ENCODE data around the gene SQOR.

Gene SQOR

DNA sequence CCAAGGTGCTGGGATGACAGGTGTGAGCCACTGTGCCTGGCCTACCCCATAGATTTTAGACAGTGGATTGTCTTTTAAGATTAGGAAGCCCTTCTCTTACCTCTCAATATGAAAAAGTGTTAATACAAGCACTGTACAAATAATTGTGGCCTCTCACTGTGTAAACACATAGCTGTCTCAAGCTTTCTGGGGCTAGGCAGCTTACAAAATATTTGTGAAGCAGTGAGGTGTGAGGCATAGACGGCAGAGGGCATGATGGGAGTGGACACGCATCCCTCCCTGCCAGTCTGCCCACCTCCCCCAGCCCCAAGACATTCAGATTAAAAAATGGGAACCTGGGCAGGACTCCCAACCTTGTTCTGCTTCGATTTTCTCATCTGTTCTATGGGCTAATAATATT, 34.6 kb downstream of the SQOR start:
- Histone ChIP-seq H3K9me3 (no peaks in the 10 kb centered on the region), H3K36me3 (peaks cover 84% of the 10 kb centered on the region), H3K4me3 (ENCODE audit: low read depth in 1 of 2, low read length in 1 of 2) (no peak overlapping the region), H3K27me3 (no peaks in the 10 kb centered on the region), H3K27ac (no peak overlapping the region), H3K4me1 (ENCODE audit: control insufficient read depth in 1 of 2, insufficient read depth in 1 of 2, low read depth in 1 of 2, low read length in 1 of 2) (peaks cover 0 to 3% of the 10 kb centered on the region in 2 experiments)
- TF ChIP-seq, protein P1, sequence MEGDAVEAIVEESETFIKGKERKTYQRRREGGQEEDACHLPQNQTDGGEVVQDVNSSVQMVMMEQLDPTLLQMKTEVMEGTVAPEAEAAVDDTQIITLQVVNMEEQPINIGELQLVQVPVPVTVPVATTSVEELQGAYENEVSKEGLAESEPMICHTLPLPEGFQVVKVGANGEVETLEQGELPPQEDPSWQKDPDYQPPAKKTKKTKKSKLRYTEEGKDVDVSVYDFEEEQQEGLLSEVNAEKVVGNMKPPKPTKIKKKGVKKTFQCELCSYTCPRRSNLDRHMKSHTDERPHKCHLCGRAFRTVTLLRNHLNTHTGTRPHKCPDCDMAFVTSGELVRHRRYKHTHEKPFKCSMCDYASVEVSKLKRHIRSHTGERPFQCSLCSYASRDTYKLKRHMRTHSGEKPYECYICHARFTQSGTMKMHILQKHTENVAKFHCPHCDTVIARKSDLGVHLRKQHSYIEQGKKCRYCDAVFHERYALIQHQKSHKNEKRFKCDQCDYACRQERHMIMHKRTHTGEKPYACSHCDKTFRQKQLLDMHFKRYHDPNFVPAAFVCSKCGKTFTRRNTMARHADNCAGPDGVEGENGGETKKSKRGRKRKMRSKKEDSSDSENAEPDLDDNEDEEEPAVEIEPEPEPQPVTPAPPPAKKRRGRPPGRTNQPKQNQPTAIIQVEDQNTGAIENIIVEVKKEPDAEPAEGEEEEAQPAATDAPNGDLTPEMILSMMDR (IDR thresholded peaks at IDR 0.05), result no peak

DNA sequence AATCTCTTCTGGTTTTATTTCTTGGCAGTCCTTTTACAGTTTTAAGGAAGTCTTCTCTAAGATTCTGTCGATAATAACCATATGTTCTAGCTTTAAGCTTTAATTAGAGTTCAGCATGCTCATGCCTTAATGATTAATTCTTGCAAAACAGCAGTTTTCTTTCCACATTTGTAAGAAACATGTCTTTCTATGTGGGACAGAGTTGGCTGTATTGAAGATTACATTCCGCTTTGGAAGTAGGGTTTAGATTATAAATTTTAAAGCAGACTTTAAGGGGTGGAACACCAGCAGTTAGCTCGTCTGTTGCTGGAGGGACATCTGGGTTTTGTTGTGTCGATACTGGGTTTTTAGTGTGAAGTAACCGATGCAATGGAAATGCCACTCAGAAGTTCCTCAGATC, 35.3 kb downstream of the SQOR start:
- TF ChIP-seq, protein P1 (IDR thresholded peaks at IDR 0.05), result no peak
- Histone ChIP-seq H3K9me3 (no peaks in the 10 kb centered on the region), H3K36me3 (peaks cover 84% of the 10 kb centered on the region), H3K4me1 (ENCODE audit: control insufficient read depth in 1 of 2, insufficient read depth in 1 of 2, low read depth in 1 of 2, low read length in 1 of 2) (peaks cover 0 to 3% of the 10 kb centered on the region in 2 experiments), H3K4me3 (ENCODE audit: low read depth in 1 of 2, low read length in 1 of 2) (no peak overlapping the region), H3K27ac (no peak overlapping the region), H3K27me3 (no peaks in the 10 kb centered on the region)

DNA sequence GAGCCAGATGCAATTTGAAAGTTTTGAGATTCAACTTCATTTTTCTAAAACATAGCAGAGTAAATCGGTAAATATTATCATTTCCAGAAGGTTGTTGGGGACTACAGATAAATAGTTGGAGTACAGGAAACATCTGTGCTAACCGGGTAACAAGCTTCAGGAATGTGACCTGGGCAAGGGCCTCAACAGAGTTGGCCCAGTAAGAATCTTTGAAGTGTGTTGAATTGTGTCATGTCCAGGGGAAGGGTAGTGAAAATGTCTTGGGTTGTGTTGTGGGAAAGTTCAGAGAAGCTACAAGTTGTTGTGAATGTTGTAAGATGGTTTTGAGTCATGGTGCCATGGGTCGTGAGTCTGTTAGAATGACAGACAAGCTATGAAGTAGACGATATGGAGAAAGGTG, 35.7 kb downstream of the SQOR start:
- Histone ChIP-seq H3K4me3 (ENCODE audit: low read depth in 1 of 2, low read length in 1 of 2) (no peak overlapping the region), H3K27me3 (no peaks in the 10 kb centered on the region), H3K9me3 (no peaks in the 10 kb centered on the region), H3K36me3 (peaks cover 84% of the 10 kb centered on the region), H3K27ac (no peak overlapping the region), H3K4me1 (ENCODE audit: control insufficient read depth in 1 of 2, insufficient read depth in 1 of 2, low read depth in 1 of 2, low read length in 1 of 2) (peaks cover 0 to 3% of the 10 kb centered on the region in 2 experiments)
- TF ChIP-seq, protein P1 (IDR thresholded peaks at IDR 0.05), result no peak

DNA sequence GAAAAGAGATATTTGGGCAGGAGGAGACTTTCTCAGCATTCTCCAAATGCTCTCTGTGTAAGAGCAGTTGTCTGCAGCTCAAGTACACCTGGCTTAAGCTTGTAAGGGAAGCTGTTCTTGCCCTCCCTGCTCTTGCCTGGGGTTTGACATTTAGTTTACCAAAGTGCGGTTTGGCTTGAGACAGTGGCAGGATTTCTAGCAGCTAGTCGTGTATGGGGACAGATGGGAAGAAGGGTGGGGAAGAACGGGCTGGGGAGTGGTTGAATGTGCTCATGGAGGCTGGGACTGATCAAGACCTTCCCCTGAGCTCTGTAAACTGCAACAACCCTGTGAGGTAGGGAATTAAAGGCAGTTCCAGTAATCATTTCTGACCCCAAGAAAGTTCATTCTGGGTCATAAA, 39.8 kb downstream of the SQOR start:
- Histone ChIP-seq H3K4me3 (ENCODE audit: low read depth in 1 of 2, low read length in 1 of 2) (no peak overlapping the region), H3K27ac (no peak overlapping the region), H3K9me3 (no peaks in the 10 kb centered on the region), H3K36me3 (peaks cover 99% of the 10 kb centered on the region), H3K4me1 (ENCODE audit: control insufficient read depth in 1 of 2, insufficient read depth in 1 of 2, low read depth in 1 of 2, low read length in 1 of 2) (peaks cover 3 to 11% of the 10 kb centered on the region in 2 experiments), H3K27me3 (no peaks in the 10 kb centered on the region)
- TF ChIP-seq, protein P1 (IDR thresholded peaks at IDR 0.05), result no peak

DNA sequence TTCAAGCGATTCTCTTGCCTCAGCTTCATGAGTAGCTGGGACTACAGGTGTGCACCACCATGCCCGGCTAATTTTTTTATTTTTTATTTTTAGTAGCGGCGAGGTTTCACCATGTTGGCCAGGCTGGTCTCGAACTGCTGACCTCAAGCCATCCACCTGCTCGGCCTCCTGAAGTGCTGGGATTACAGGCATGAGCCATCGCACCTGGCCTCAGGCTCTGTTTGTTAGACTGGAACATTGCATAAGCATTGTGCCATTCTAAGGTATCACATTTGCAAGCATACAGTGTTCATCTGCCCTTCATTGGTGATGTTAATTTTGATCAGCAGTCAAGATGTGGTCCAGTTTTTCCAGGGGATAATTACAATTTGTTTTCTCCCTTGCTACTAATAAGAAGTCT, 43.0 kb downstream of the SQOR start:
- H3K36me3 ChIP-seq, result peaks cover 99% of the 10 kb centered on the region
- TF ChIP-seq, protein P1 (IDR thresholded peaks at IDR 0.05), result no peak
- H3K27me3 ChIP-seq, result no peaks in the 10 kb centered on the region
- peaks cover 3 to 11% of the 10 kb centered on the region in 2 experiments for H3K4me1 ChIP-seq (ENCODE audit: control insufficient read depth in 1 of 2, insufficient read depth in 1 of 2, low read depth in 1 of 2, low read length in 1 of 2)
- no peak overlapping the region for H3K4me3 ChIP-seq (ENCODE audit: low read depth in 1 of 2, low read length in 1 of 2)
- H3K9me3 ChIP-seq, result no peaks in the 10 kb centered on the region
- H3K27ac ChIP-seq, result peak overlapping the region; percentile 37

Measured in neutrophil (primary cell).